ENCODE data around the gene SCART1.
"Not testable (repeated sequence)": the region's sequence is repeated elsewhere in the genome, so short reads cannot be mapped to it uniquely, and the experiment has no call there.

The SCART1 gene

GRCh38 chr10:133509700-133510099 lies 56.0 kb downstream of the SCART1 start:
- Histone ChIP-seq H3K9me3 (ENCODE audit: control insufficient read depth in 2 of 2, low read length in 2 of 2) (peaks cover 3 to 6% of the 10 kb centered on the region in 2 donors), H3K4me3 (ENCODE audit: low read length in 2 of 2) (no peak overlapping the region), H3K4me1 (ENCODE audit: control insufficient read depth, insufficient read depth, low read length) (no peaks in the 10 kb centered on the region), H3K27me3 (ENCODE audit: control insufficient read depth in 1 of 2, insufficient read depth in 2 of 2, low read length in 2 of 2) (no peaks in the 10 kb centered on the region), H3K36me3 (ENCODE audit: control insufficient read depth in 2 of 2, insufficient read depth in 2 of 2, low read length in 2 of 2) (peaks cover 0 to 2% of the 10 kb centered on the region in 2 donors), H3K27ac (ENCODE audit: low read length) (no peak overlapping the region), H3K9ac (ENCODE audit: low read length in 2 of 2) (no peak overlapping the region)

- peaks cover 0 to 2% of the 10 kb centered on the region in 2 donors for H3K36me3 ChIP-seq (ENCODE audit: control insufficient read depth in 2 of 2, insufficient read depth in 2 of 2, low read length in 2 of 2)
- no peaks in the 10 kb centered on the region for H3K4me1 ChIP-seq (ENCODE audit: control insufficient read depth, insufficient read depth, low read length)
- H3K4me3 ChIP-seq (ENCODE audit: low read length in 2 of 2) = no peak overlapping the region
- H3K9ac ChIP-seq (ENCODE audit: low read length in 2 of 2) = no peak overlapping the region
- H3K27me3 ChIP-seq (ENCODE audit: control insufficient read depth in 1 of 2, insufficient read depth in 2 of 2, low read length in 2 of 2) = no peaks in the 10 kb centered on the region
- H3K9me3 ChIP-seq (ENCODE audit: control insufficient read depth in 2 of 2, low read length in 2 of 2) = peaks cover 3 to 6% of the 10 kb centered on the region in 2 donors
- H3K27ac ChIP-seq (ENCODE audit: low read length) = no peak overlapping the region
These were observed 57.7 kb downstream of the SCART1 start for GRCh38 chr10:133511408-133511807.

GRCh38 chr10:133511907-133512528 lies 58.3 kb downstream of the SCART1 start:
- H3K27ac ChIP-seq (ENCODE audit: low read length) = no peak overlapping the region
- peaks cover 3 to 6% of the 10 kb centered on the region in 2 donors for H3K9me3 ChIP-seq (ENCODE audit: control insufficient read depth in 2 of 2, low read length in 2 of 2)
- no peak overlapping the region for H3K9ac ChIP-seq (ENCODE audit: low read length in 2 of 2)

GRCh38 chr10:133515471-133515870 lies 61.7 kb downstream of the SCART1 start:
- Histone ChIP-seq H3K9ac (ENCODE audit: low read length in 2 of 2) (no peak overlapping the region), H3K27me3 (ENCODE audit: control insufficient read depth in 1 of 2, insufficient read depth in 2 of 2, low read length in 2 of 2) (no peaks in the 10 kb centered on the region), H3K4me1 (ENCODE audit: control insufficient read depth, insufficient read depth, low read length) (peaks cover 3% of the 10 kb centered on the region), H3K36me3 (ENCODE audit: control insufficient read depth in 2 of 2, insufficient read depth in 2 of 2, low read length in 2 of 2) (no peaks in the 10 kb centered on the region), H3K27ac (ENCODE audit: low read length) (no peak overlapping the region), H3K4me3 (ENCODE audit: low read length in 2 of 2) (no peak overlapping the region), H3K9me3 (ENCODE audit: control insufficient read depth in 2 of 2, low read length in 2 of 2) (no peaks in the 10 kb centered on the region)

More at GRCh38 chr10:133511907-133512528, 58.3 kb downstream of the SCART1 start:
- H3K4me1 ChIP-seq (ENCODE audit: control insufficient read depth, insufficient read depth, low read length) = no peaks in the 10 kb centered on the region
- H3K36me3 ChIP-seq (ENCODE audit: control insufficient read depth in 2 of 2, insufficient read depth in 2 of 2, low read length in 2 of 2) = peaks cover 0 to 2% of the 10 kb centered on the region in 2 donors
- no peaks in the 10 kb centered on the region for H3K27me3 ChIP-seq (ENCODE audit: control insufficient read depth in 1 of 2, insufficient read depth in 2 of 2, low read length in 2 of 2)
- H3K4me3 ChIP-seq (ENCODE audit: low read length in 2 of 2) = no peak overlapping the region

GRCh38 chr10:133516057-133516456 lies 62.3 kb downstream of the SCART1 start:
- H3K9ac ChIP-seq (ENCODE audit: low read length in 2 of 2) = no peak overlapping the region
- H3K27me3 ChIP-seq (ENCODE audit: control insufficient read depth in 1 of 2, insufficient read depth in 2 of 2, low read length in 2 of 2) = no peaks in the 10 kb centered on the region
- H3K27ac ChIP-seq (ENCODE audit: low read length) = no peak overlapping the region
- no peak overlapping the region for H3K4me3 ChIP-seq (ENCODE audit: low read length in 2 of 2)
- H3K9me3 ChIP-seq (ENCODE audit: control insufficient read depth in 2 of 2, low read length in 2 of 2) = no peaks in the 10 kb centered on the region
- peaks cover 3% of the 10 kb centered on the region for H3K4me1 ChIP-seq (ENCODE audit: control insufficient read depth, insufficient read depth, low read length)
- no peaks in the 10 kb centered on the region for H3K36me3 ChIP-seq (ENCODE audit: control insufficient read depth in 2 of 2, insufficient read depth in 2 of 2, low read length in 2 of 2)

GRCh38 chr10:133518517-133518916 lies 64.8 kb downstream of the SCART1 start:
- not testable (repeated sequence) for H3K27me3 ChIP-seq (ENCODE audit: control insufficient read depth in 1 of 2, insufficient read depth in 2 of 2, low read length in 2 of 2); H3K9me3 ChIP-seq (ENCODE audit: control insufficient read depth in 2 of 2, low read length in 2 of 2); H3K36me3 ChIP-seq (ENCODE audit: control insufficient read depth in 2 of 2, insufficient read depth in 2 of 2, low read length in 2 of 2)

More at GRCh38 chr10:133518517-133518916, 64.8 kb downstream of the SCART1 start:
- not testable (repeated sequence) for H3K4me1 ChIP-seq (ENCODE audit: control insufficient read depth, insufficient read depth, low read length); H3K27ac ChIP-seq (ENCODE audit: low read length); H3K9ac ChIP-seq (ENCODE audit: low read length in 2 of 2); H3K4me3 ChIP-seq (ENCODE audit: low read length in 2 of 2)

Measured in stomach smooth muscle (tissue), 2 donors.